GM19438 (cell line): ENCODE results near the gene CRIM1.

Experiments
- ATAC-seq: cut with Tn5 transposase; IDR thresholded peaks from one replicate; pipeline ENCODE4 v1.9.1; 2021; ENCODE audit warnings: low read depth; ENCODE audit not compliant: unreplicated experiment

The CRIM1 gene

DNA sequence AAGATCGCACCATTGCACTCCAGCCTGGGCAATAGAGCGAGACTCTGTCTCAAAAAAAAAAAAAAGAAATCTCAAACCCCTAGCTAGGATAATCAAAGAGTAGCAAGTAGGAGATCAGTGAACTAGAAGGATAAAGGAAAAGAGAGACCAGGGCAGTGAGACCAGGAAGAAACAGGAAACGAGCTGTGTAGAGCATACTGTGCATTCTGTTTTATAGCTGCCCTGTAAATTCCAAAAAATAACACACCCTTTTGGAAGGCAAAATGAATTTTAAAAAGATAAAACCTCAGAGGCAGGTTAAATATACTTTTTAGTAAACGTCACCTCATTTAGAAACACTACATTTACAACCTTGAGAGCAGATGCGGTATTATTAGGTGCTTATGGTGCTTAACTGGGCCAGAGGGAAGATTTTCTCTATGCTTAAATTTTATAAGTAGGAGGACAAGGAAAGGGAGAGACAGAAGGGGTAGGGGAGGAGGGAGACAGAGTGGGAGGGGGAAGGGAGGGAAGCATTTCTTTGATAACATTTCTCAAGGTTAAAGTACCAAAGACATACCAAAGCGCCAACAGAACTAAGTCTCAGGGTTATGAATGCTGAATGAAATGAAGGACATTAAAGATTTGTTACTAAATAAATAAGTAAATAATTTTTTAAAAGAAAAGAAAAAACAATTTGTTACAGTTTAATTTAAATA is 212.3 kb downstream of the CRIM1 start:
- ATAC-seq, result no peak

DNA sequence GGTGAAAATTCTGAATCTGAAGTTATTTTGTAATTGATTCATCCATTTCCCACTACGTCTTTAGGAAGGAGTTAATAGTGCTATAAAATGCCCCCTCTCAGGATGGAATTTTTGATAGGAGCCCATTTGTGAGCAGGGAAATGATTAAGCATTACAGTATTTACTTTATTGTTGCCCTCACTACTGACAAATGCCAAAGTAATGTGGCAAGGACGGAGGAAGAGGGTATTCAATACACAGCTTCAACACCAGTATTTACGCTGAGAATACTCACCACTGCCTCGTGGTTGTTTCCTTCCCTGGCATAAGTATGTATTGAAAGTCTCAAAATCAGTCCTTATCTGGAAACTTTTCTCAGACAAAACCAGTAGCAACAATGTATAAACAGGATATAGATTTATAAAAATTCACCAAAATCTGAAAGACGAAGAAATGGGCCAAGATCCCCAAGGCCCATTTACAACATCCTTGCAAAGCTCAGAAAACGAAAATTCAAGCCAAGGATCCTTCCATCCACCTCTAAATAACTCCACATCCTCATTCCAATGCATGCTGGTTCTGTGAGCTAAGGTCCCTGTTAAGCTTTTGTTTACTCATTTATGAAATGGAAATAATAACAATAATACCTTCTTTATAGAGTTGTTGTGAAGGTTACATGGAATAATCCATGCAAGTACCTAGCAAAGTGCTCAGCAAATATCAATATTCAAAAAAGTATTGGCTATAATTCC is 213.1 kb downstream of the CRIM1 start:
- ATAC-seq, result no peak

DNA sequence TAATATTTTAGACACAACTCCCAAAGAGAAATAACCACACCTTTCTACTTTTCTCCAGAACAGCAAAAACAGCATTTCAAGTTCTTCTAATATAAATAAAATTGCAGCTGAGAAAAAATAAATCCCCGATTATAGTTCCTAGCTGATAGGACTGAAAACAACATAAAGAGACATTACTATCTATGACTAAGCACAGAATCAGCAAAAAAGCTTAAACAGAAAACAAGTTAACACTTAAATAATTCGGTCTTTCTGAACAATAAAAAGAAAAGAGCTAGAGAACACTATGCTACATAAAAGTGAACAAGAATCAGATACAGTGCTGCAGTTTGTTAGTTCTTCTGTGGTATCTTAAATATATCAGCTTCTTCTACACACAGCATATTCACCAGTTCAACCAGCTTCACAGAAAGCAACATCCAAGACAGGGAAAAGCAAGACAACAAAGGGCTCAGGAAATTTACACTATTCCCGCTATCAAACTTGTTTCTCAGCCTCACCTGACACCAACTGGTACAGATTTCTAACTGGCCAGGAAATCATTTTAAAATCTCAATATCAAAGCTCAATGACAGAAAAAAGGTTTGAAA is 213.8 kb downstream of the CRIM1 start:
- ATAC-seq, result no peak

DNA sequence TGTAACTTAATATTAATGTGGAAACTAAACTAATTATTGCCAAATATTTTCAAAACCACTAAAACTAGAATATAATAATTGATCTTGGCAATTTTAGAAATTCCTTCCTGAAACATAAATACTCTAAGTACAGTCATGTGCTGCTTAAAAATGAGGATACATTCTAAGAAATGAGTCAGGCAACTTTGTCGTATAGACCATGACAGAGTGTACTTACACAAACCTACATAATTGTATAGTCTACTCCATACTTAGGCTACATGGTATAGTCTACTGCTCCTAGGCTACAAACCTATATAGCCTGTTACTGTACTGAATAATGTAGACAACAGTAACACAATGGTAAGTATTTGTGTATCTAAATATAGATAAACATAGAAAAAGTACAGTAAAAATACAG is 214.8 kb downstream of the CRIM1 start:
- ATAC-seq, result no peak

DNA sequence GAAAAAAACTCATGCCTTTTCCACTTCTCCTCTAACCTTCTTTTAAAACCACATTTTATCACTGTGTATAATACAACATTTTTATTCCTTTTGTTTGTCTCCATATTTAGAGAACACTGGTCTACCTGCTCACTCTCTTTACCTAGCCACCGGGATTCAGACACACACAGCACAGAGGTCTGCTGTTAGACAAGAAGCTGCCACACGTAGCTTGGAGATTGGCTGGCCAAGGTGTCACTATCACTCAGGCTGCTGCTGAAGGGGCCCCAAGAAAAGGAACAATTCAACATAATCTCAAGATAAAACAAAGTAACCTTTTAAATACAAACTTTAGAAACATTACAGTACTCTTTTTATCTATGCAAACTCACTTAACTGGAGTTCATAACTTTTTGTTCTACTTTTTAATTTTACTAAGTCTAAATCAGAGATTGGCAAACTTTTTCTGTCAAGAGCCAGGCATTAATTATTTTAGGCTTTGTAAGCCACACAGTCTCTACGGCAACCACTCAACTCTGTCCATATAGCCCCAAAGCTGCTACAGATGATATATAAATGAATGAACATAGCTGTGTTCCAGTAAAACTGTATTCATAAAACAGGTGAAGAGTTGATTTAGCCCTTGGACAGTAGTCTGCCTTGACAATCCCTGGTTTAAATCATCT is 216.6 kb downstream of the CRIM1 start:
- no peak for ATAC-seq

DNA sequence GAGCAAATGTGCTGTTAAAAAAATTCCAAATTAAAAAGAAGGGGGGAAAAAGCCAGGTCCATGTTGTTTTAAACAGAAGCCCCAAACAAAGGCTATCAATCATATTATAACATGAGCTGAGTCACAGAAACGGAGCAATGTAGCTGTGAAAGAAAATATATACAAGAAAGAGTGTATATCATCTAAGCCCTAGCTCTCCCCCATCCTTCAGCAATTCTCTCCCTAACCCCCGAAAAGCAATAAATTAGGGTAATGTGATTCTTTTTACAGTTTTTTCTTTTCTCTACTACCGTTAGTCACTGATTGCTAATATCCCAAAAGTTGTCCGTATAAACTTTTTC is 217.1 kb downstream of the CRIM1 start:
- no peak for ATAC-seq

DNA sequence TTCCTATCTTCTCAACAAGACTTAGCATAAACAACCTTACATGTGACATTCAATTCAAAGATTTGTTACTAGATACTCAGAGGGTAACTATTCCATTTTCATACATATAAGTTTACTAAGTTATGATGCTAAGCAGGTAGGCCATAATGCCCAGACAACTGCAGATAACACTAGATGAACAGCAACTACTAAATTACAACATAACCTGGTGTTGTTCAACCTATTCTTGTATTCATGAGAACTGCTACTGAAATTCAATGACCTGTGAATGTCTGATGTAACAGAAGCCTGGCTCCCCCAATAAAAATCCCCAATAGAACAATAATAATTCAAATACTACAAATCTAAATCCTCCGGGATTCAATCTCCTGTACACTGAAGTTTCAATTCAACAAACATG is 217.6 kb downstream of the CRIM1 start:
- no peak for ATAC-seq

DNA sequence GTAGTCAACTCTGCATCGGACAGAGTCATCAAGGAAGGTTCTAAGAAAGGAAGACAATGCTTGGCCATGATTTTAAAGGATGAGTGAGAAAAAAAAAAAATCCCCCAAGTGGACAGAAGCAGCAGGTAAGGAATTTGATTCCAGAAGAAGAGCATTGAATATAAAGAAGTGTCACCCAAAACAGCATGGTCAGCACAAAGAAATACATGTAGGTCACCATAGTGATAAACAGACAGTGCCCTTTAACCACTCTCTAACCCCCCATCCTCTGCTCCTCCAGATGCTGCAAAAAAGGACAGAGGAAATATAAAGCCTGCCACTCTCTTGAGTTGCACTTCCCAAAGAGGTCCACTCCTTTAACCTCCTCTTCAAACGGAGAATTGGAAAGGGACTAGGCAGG is 219.0 kb downstream of the CRIM1 start:
- ATAC-seq, result no peak

DNA sequence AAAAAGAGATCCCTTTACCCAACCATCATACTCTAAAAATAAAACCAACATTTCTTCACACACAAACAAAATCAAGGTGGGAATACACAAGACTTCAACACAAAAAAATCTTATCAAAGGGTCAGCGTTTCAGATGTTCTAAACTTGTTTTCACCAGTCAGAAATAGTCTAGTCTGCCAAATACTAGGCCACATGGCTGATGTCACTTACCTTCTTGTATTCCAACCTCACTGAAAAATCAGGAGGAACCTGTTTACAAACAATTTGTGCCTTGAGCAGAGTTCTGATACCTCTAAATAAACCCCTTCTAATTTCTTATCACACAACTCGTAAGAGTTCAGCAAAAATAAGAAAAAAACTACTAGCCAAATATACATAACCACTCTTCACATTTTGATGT is 222.3 kb downstream of the CRIM1 start:
- ATAC-seq, result no peak

DNA sequence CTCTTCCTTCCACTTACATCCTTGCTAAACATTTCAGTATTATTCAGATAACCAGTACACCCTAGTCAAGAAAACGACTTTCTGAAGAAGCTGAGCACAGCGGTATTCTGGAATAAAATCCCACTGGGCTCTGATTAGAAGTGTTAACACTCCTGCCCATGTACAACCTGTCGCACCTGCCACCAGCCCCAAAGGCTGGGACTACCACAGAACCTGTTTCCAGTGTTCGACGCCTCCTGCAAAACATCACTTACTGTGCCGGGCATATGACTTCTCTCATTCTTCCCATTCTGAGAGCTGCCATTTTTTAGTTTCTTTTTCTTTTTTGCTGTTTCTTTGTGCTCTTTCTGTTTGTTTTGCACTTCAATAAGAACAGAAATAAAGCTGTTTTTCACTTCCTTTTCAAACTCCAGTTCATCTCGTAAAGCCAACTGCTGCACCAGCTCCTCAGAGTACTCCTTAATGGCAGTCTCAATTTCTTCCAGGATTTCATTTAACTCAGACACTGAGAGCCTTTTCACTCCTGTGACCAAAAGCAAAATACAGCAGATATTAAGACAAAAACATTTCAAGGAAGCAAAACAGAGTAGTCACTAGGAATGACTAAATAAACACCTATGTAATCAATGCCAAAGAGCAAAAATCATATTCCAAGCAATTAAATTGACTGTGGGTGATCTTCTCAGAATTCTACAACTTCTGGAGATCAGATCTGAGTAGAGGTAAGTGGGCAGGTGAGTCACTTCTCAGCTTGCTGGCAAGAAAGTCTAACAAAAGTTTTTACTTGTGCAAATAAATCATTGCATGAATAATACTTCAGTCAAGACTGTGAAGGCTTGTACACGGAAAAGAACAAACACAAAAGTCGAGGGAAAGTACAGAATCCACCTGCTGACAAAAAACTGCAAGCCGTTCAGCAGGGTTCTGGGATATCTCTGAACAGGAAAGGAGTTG is 223.0 kb downstream of the CRIM1 start:
- ATAC-seq, result no peak

DNA sequence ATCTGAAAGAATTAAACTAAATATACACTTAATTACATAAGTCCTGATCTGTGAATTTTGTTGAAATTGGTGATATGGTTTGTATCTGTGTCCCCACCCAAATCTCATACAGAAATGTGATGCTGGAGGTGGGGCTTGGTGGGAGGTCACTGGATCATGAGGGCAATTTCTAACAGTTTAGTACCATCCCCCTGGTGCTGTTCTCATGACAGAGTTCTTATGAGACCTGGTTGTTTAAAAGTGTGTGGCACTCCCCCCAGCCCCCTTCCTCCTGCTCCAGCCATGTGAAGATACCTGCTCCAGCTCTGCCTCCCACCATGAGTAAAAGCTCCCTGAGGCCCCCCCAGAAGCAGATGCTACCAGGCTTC is 223.7 kb downstream of the CRIM1 start:
- ATAC-seq, result no peak

DNA sequence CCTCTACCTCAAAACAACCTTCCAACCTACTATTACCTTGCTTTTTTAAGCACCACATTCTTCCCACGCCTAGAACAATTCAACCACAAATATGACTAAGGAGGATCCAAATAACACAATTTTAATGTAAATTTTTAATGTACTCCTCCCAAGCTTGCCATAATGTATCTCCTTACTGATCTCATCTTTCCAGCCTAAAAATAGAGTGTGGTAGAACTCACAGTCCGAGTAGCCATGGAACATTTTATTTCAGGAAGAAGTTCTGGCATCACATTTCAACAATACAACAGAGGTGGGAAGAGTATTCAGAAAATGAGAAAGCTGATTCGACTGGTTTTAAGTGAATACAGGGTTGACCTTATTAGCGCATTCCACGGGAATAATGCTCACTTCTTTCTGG is 227.0 kb downstream of the CRIM1 start:
- ATAC-seq, result no peak

DNA sequence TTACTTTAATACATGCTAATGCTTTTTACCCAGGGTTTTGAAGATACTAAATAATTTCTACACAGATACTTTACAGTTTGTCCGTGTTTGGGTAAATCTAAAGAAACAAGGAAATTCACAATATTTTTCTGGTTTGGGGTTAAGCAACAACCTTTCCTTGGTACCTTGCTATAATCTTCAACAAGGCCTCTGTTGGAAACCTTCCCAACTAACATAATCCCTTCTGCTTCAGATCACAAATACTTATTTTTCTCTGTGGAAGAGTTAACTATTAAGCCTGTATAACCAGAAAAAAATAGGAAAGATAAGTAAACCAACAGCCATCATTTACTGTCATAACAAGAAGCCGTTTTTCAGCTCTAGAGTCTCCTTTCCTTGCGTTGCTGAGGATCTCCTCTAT is 227.4 kb downstream of the CRIM1 start:
- no peak for ATAC-seq

DNA sequence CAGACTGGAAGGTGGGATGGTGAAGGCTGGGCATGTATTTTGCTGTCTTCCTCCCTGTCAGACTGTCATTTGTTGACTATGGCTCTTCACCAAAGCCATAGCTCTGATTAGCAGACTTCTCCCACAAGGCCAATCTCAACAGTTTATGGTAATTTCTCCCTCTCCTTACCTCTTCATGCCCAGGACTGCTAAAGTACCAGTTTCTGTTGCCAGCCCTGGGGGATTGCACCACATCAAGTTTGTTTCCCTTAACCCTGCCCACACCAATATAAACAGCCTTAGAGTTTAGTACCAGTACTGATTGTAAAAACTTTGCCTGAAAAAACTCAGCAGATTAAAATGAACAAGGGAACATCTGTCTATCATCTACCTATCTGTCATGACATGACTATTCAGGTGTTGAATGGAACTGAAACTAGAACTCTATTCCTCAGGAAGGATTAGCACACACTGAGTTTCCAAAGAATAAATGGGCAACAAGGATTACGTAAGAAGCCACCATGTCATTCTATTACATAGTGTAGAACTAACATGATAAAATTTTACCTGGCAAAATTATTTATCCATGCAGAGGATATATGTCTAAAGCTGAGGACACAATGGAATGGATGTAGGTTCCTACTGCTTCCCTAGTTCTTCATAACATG is 228.7 kb downstream of the CRIM1 start:
- no peak for ATAC-seq

DNA sequence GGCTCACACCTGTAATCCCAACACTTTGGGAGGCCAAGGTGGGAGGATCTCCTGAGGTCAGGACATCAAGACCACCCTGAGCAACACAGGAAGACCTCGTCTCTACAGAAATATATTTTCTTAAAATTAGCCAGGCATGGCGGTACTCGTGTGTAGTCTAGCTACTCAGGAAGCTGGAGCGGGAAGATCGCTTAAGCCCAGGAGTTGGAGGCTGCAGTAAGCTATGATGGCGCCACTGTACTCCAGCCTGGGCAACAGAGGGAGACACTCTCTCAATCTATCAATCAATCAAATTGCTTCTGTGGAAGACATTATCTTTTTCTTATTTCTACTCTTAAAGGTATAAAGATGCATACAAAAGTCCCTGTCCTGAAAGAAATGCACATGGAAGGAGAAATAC is 231.1 kb downstream of the CRIM1 start:
- no peak for ATAC-seq

DNA sequence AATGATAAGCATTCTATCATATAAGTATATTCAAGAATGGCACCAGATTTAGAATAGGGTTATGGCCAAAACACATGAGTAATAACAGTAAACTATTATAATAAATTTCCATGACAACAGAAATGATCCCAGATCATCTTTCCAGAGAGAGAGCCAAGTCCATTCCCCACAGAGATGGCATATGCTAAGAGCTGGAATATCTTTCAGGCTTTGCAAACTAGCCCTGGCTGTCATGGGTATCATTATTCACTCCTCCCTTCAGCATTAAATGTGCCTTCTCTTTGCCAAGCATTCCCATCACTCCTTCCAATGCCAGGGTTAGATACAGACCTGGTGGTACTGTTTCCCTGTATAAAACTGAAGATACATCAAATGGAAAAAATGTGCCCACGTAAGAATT is 231.5 kb downstream of the CRIM1 start:
- ATAC-seq, result no peak

DNA sequence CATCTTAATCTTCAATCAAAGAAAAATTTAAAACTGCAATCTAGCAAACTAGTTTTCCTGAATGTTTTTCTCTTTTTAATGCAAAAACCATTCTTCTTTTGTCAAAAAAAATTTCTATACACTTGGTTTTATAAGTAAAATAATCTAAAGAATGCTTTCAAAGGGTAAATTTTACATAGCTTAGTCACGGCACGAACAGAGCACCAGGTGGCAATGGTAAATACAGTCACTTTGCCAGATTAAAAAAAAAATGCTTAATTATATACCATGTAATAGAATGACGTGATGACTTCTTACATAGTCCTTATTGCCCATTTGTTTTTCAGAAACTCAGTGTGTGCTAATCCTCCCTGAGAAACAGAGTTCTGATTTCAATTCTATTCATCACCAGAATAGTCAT is 232.0 kb downstream of the CRIM1 start:
- no peak for ATAC-seq

DNA sequence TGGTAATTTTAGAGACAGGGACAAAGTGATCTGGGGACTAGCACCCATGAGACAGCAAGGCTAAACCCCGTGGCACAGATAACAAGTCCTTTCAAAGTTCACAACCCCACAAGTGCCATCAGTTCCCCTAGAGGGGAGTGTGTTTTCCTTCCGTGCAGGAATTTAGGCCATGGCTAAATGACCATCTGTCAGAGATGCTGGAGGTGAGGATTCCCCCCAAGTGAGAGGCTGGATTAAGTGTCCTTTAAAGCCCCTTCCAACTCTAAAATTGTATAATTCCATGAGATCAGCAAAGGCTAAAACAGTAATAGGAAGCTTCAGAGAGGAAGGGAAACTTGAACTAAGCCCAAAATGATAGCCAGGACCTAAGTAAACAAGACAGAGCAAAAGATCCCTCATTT is 233.7 kb downstream of the CRIM1 start:
- no peak for ATAC-seq

DNA sequence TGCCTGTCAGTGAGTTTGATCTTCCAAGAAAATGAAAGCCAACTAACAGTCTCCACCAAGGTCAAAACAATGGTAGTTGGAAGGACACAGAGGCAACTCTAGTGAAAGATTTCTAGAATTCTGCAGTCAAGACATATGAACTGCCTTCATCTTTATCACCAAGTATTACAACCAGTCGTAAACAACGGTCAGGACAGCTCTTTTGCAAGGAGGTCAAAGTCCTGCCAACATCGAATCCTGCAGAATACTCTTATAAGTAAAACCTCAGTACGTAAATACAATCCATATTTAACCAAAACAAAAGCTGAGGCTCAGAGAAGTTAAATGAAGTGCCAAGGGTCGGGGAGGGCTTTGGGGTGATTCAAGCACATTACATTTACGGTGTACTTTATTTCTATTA is 239.3 kb downstream of the CRIM1 start:
- ATAC-seq, result no peak

DNA sequence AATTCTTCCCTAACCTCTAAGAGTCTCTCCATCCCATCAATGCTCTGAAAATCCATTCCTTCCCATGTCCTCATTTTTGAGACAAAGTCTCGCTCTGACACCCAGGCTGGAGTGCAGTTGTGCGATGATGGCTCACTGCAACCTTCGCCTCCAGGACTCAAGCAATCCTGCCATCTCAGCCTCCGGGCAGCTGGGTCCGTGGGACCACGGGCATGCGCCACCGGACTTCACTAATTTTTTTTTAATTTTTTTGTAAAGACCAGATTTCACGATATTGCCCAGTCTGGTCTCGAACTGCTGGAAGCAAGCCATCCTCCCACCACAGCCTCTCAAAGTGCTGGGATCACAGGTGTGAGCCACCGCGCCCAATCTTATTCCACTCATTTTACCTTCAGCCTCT is 240.8 kb downstream of the CRIM1 start:
- ATAC-seq, result no peak
